Activated naive CD4-positive, alpha-beta T cell treated with anti-CD3 and anti-CD28 coated beads, Interleukin-2, amount 50 U/mL, for 24 hours (primary cell): Measurements from ENCODE around the gene ABLIM2.

ENCODE experiments used
- H3K27ac Mint-ChIP-seq: one replicate; pipeline ENCODE4 v1.8.0; 2021; ENCODE audit warnings: mild to moderate bottlenecking, mixed read lengths
- H3K27me3 Mint-ChIP-seq: one replicate; pipeline ENCODE4 v1.8.0; 2021; ENCODE audit warnings: mixed read lengths
- H3K36me3 Mint-ChIP-seq: one replicate; pipeline ENCODE4 v1.8.0; 2021; ENCODE audit warnings: mixed read lengths
- H3K4me1 Mint-ChIP-seq: one replicate; pipeline ENCODE4 v1.8.0; 2021; ENCODE audit warnings: mixed read lengths
- H3K4me3 Mint-ChIP-seq: one replicate; pipeline ENCODE4 v1.8.0; 2021; ENCODE audit warnings: mild to moderate bottlenecking, mixed read lengths
- H3K9me3 Mint-ChIP-seq: one replicate; pipeline ENCODE4 v1.8.0; 2021; ENCODE audit warnings: mixed read lengths

Gene ABLIM2

GRCh38 chr4:8000247-8000646, 158.4 kb downstream of the ABLIM2 start:
- Mint-ChIP-seq H3K4me1 (no peaks in the 10 kb centered on the region), H3K4me3 (no peak overlapping the region), H3K9me3 (no peaks in the 10 kb centered on the region), H3K36me3 (no peaks in the 10 kb centered on the region), H3K27me3 (no peaks in the 10 kb centered on the region), H3K27ac (no peak overlapping the region)

DNA sequence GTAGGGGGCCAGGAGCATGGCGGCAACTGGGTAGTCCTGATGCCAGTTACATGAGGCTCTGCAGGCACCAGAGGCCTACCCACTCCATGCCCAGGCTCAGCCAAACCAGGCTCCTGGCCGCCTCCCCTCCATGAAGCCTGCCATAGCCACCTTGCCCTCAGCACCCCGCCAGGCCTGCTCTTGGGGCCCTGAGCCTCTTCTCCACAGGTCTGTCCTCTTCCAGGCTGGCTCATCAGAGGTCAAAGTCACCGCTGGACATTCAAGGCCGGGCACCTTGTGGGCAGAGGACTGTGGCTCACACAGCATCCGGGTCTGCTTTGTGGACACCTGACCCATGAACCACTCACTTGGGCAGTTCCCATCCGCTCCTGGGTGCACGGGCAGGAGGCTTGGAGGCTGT, 158.9 kb downstream of the ABLIM2 start:
- no peaks in the 10 kb centered on the region for H3K36me3 Mint-ChIP-seq
- no peaks in the 10 kb centered on the region for H3K9me3 Mint-ChIP-seq
- no peaks in the 10 kb centered on the region for H3K4me1 Mint-ChIP-seq

GRCh38 chr4:7999279-7999678, 159.3 kb downstream of the ABLIM2 start:
- no peaks in the 10 kb centered on the region for H3K4me1 Mint-ChIP-seq
- H3K36me3 Mint-ChIP-seq = no peaks in the 10 kb centered on the region

More for the DNA sequence above, 158.9 kb downstream of the ABLIM2 start:
- Mint-ChIP-seq H3K27me3 (no peaks in the 10 kb centered on the region), H3K27ac (no peak overlapping the region), H3K4me3 (no peak overlapping the region)

DNA sequence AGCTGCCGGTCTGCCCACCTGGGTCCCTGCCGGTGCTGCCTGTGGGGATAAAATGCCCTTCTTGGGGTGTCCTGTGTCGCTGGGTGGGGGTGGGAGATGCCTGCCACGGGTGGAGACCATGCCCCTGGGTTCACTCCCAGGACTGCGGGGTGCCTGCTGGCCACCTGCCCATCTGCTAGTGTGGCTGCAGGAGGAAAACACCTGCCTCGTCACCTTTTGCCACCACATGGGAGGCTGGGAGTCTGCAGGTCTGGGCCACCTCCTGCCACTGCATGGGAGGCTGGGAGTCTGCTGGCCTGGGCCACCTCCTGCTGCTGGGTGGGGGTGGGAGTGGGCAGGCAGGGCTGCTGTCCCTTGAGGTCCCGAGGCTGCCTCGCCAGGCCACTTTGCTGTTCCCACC, 160.2 kb downstream of the ABLIM2 start:
- no peaks in the 10 kb centered on the region for H3K36me3 Mint-ChIP-seq
- H3K4me1 Mint-ChIP-seq = no peaks in the 10 kb centered on the region
- H3K4me3 Mint-ChIP-seq = no peak overlapping the region
- no peaks in the 10 kb centered on the region for H3K27me3 Mint-ChIP-seq
- H3K9me3 Mint-ChIP-seq = no peaks in the 10 kb centered on the region
- H3K27ac Mint-ChIP-seq = no peak overlapping the region

More at GRCh38 chr4:7999279-7999678, 159.3 kb downstream of the ABLIM2 start:
- no peaks in the 10 kb centered on the region for H3K27me3 Mint-ChIP-seq
- H3K4me3 Mint-ChIP-seq = no peak overlapping the region
- no peak overlapping the region for H3K27ac Mint-ChIP-seq
- H3K9me3 Mint-ChIP-seq = no peaks in the 10 kb centered on the region

DNA sequence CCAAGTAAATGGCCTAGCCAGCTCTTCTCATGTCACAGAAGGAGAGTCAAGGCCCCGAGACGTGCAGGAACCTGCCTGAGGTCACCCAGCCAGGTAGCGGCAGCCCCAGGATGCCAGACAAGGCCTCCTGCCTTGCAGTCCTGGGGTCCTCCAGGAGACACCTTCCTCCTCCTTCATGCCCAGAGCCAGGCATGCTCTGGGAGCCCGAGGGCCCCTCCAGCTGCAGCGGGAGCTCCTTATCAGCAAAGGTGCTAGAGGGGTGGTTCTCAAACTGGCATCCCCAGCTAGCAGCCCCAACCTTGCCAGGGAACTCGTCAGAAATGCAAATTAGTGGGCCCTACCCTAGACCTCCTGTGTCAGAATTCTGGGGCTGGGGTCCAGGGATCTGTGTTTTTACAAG, 162.7 kb downstream of the ABLIM2 start:
- Mint-ChIP-seq H3K27me3 (no peaks in the 10 kb centered on the region), H3K4me3 (no peak overlapping the region), H3K4me1 (no peaks in the 10 kb centered on the region)

GRCh38 chr4:7995135-7995534, 163.5 kb downstream of the ABLIM2 start:
- H3K4me3 Mint-ChIP-seq = no peak overlapping the region
- H3K27ac Mint-ChIP-seq = no peak overlapping the region
- H3K9me3 Mint-ChIP-seq = no peaks in the 10 kb centered on the region
- no peaks in the 10 kb centered on the region for H3K4me1 Mint-ChIP-seq
- no peaks in the 10 kb centered on the region for H3K36me3 Mint-ChIP-seq
- no peaks in the 10 kb centered on the region for H3K27me3 Mint-ChIP-seq

More for the DNA sequence above, 162.7 kb downstream of the ABLIM2 start:
- no peak overlapping the region for H3K27ac Mint-ChIP-seq
- H3K36me3 Mint-ChIP-seq = no peaks in the 10 kb centered on the region
- no peaks in the 10 kb centered on the region for H3K9me3 Mint-ChIP-seq

GRCh38 chr4:7993671-7994070, 164.9 kb downstream of the ABLIM2 start:
- H3K27ac Mint-ChIP-seq = no peak overlapping the region
- H3K4me1 Mint-ChIP-seq = no peaks in the 10 kb centered on the region
- H3K36me3 Mint-ChIP-seq = no peaks in the 10 kb centered on the region
- H3K4me3 Mint-ChIP-seq = no peak overlapping the region
- no peaks in the 10 kb centered on the region for H3K9me3 Mint-ChIP-seq
- H3K27me3 Mint-ChIP-seq = no peaks in the 10 kb centered on the region

GRCh38 chr4:7992846-7993245, 165.8 kb downstream of the ABLIM2 start:
- Mint-ChIP-seq H3K36me3 (no peaks in the 10 kb centered on the region), H3K4me3 (no peak overlapping the region), H3K4me1 (no peaks in the 10 kb centered on the region), H3K9me3 (no peaks in the 10 kb centered on the region), H3K27me3 (no peaks in the 10 kb centered on the region), H3K27ac (no peak overlapping the region)

DNA sequence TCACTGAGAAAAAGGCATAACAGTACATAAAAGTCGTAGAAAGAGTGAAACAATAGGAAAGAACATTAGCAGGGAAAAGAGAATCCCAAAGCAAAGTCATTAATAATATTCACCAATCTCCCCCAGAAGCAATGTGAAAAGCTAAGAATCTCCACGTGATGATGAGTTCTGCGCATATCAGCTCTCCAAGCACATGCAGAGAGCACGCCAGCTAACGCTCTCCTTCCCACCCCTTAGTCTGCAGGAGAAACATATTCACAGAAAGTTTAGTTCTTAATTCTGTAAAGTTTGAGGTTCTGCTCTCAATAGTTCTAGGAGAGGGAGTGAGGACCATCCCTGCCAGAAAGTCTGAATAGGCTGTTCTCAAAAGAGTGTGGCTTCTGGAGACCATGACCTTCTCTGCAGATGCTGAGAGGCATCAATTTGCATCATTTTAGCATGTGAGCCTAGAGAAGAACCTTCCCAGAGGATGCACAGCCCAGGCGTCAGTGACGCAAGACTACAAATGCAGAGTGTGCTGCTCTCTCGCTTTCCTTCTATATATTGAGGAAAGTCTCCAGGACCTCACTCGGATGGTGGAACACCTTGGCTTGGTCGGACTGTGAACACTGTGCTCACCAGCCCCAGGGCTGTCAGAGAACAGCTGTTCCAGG, 167.7 kb downstream of the ABLIM2 start:
- H3K9me3 Mint-ChIP-seq = no peaks in the 10 kb centered on the region
- H3K36me3 Mint-ChIP-seq = no peaks in the 10 kb centered on the region
- no peak overlapping the region for H3K27ac Mint-ChIP-seq
- no peak overlapping the region for H3K4me3 Mint-ChIP-seq
- peaks cover 8% of the 10 kb centered on the region for H3K4me1 Mint-ChIP-seq
- peaks cover 1% of the 10 kb centered on the region for H3K27me3 Mint-ChIP-seq

GRCh38 chr4:7989654-7990053, 169.0 kb downstream of the ABLIM2 start:
- H3K9me3 Mint-ChIP-seq = no peaks in the 10 kb centered on the region
- no peak overlapping the region for H3K4me3 Mint-ChIP-seq
- peaks cover 13% of the 10 kb centered on the region for H3K4me1 Mint-ChIP-seq
- H3K36me3 Mint-ChIP-seq = no peaks in the 10 kb centered on the region
- H3K27ac Mint-ChIP-seq = no peak overlapping the region
- peaks cover 1% of the 10 kb centered on the region for H3K27me3 Mint-ChIP-seq

DNA sequence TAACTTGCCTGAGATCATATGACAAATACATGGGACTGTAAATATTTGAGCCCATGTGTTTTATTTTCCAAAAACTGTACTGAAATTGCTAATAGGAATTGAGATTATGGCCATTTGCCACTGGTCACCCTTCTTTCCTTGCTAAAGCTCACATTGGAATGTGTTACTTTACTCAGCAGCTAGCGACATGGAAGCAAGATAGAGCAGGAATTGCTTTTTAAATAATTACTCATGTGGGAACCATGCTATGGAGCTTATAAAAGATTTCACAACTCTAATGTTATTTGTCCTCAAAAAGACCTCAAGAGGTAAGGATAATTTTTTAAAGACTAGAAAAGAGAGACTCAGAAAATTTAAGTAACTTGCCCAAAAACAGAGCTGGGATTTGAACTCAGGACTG, 170.2 kb downstream of the ABLIM2 start:
- Mint-ChIP-seq H3K36me3 (no peaks in the 10 kb centered on the region), H3K9me3 (no peaks in the 10 kb centered on the region), H3K27me3 (peaks cover 1% of the 10 kb centered on the region), H3K27ac (no peak overlapping the region), H3K4me3 (no peak overlapping the region), H3K4me1 (peaks cover 13% of the 10 kb centered on the region)

- Mint-ChIP-seq H3K9me3 (no peaks in the 10 kb centered on the region), H3K27me3 (peaks cover 1% of the 10 kb centered on the region), H3K4me1 (peaks cover 13% of the 10 kb centered on the region), H3K36me3 (no peaks in the 10 kb centered on the region), H3K4me3 (no peak overlapping the region), H3K27ac (no peak overlapping the region)
These were observed 171.2 kb downstream of the ABLIM2 start for GRCh38 chr4:7987148-7987989.

GRCh38 chr4:7985891-7986441, 172.6 kb downstream of the ABLIM2 start:
- no peaks in the 10 kb centered on the region for H3K36me3 Mint-ChIP-seq

DNA sequence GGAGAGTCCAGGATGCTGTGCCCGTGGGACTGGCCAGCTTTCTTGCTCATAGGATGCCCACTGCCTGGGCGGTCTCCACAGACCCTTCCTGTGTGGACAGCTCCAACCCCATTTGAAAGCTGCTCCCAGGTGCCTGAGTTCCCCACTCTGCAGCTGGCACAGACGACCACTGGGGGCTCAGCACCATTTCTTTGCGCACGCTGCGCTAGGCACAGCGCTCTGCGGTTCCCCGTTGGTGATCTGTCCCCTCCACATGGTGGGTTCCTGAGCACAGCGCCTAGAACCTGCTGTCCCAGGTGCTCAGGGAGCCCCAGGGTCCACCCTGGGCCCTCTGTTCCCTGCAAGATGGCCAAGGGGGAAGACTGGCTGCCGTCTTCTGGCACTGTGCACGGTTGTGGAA, 173.5 kb downstream of the ABLIM2 start:
- Mint-ChIP-seq H3K36me3 (no peaks in the 10 kb centered on the region), H3K27me3 (peaks cover 1% of the 10 kb centered on the region), H3K27ac (no peak overlapping the region), H3K9me3 (no peaks in the 10 kb centered on the region), H3K4me3 (no peak overlapping the region), H3K4me1 (peaks cover 13% of the 10 kb centered on the region)

More at GRCh38 chr4:7985891-7986441, 172.6 kb downstream of the ABLIM2 start:
- no peak overlapping the region for H3K4me3 Mint-ChIP-seq
- peaks cover 13% of the 10 kb centered on the region for H3K4me1 Mint-ChIP-seq
- no peaks in the 10 kb centered on the region for H3K9me3 Mint-ChIP-seq
- peaks cover 1% of the 10 kb centered on the region for H3K27me3 Mint-ChIP-seq
- H3K27ac Mint-ChIP-seq = peak overlapping the region; percentile 51

- Mint-ChIP-seq H3K27ac (no peak overlapping the region), H3K27me3 (peaks cover 1% of the 10 kb centered on the region), H3K9me3 (no peaks in the 10 kb centered on the region), H3K4me1 (peaks cover 13% of the 10 kb centered on the region), H3K36me3 (no peaks in the 10 kb centered on the region), H3K4me3 (no peak overlapping the region)
These were observed 174.2 kb downstream of the ABLIM2 start for GRCh38 chr4:7984286-7984925.

GRCh38 chr4:7983296-7983695, 175.3 kb downstream of the ABLIM2 start:
- Mint-ChIP-seq H3K27me3 (peaks cover 1% of the 10 kb centered on the region), H3K9me3 (no peaks in the 10 kb centered on the region), H3K4me3 (no peak overlapping the region), H3K4me1 (peaks cover 13% of the 10 kb centered on the region), H3K36me3 (no peaks in the 10 kb centered on the region), H3K27ac (no peak overlapping the region)
